IMR-90 (cell line): ENCODE results near the gene TM4SF20. TPM values are rescaled to one million over a fixed set of nuclear protein-coding genes. Genes with fewer than 3 reads are reported as not detected.

Experiments
- ATAC-seq: fragments of 200-7000 bp; cut with Tn5 transposase; 2 replicates; pipeline ENCODE4 v1.9.1; 2020; ENCODE audit warnings: low read depth, mild to moderate bottlenecking, moderate library complexity
- BruUV-seq: library from RNA; stranded (reverse); fragments of 400-500 nt; replicated peaks from 2 replicates; lab custom pipeline; 2021; lab: Mats Ljungman, UMichigan
- CTCF ChIA-PET: fragments of 300-600 bp; formaldehyde crosslinking; extraction: SDS; loops from one replicate; lab custom pipeline; 2021; ENCODE audit warnings: antibody characterized with exemption; lab: Yijun Ruan, JAX
- POLR2A ChIA-PET: fragments of 300-600 bp; sonication (Branson Sonifier 250); formaldehyde crosslinking; loops from one replicate; lab custom pipeline; 2022; ENCODE audit warnings: antibody characterized with exemption; ENCODE audit not compliant: unreplicated experiment; lab: Charles Lee
- DNase-seq: peaks from one replicate; pipeline ENCODE4 v3.0.0; 2013
- H2AFZ ChIP-seq: replicated peaks from 2 replicates; pipeline ENCODE3; 2013; ENCODE audit warnings: low read length, mild to moderate bottlenecking; ENCODE audit not compliant: poor library complexity
- H2AK5ac ChIP-seq: 2 replicates; pipeline ENCODE4 v1.6.1; 2013; ENCODE audit warnings: low read depth, low read length, inconsistent platforms
- H2AK9ac ChIP-seq: replicated peaks from 2 replicates; pipeline ENCODE3; 2013; ENCODE audit warnings: mild to moderate bottlenecking, low read depth, low read length, moderate library complexity; ENCODE audit not compliant: poor library complexity
- H2BK120ac ChIP-seq: 2 replicates; pipeline ENCODE4 v1.6.1; 2013; ENCODE audit warnings: low read depth, low read length, inconsistent platforms
- H2BK15ac ChIP-seq: 3 replicates; pipeline ENCODE4 v1.6.1; 2013; ENCODE audit warnings: low read depth, low read length, inconsistent platforms
- H2BK20ac ChIP-seq: 2 replicates; pipeline ENCODE4 v1.6.1; 2013; ENCODE audit warnings: low read depth, mild to moderate bottlenecking, inconsistent platforms, low read length, moderate library complexity
- H2BK5ac ChIP-seq: 2 replicates; pipeline ENCODE4 v1.6.1; 2013; ENCODE audit warnings: mild to moderate bottlenecking, low read depth, low read length, inconsistent platforms; ENCODE audit not compliant: poor library complexity, severe bottlenecking
- H3K14ac ChIP-seq: replicated peaks from 2 replicates; pipeline ENCODE4 v1.6.1; 2013; ENCODE audit warnings: low read depth, low read length, inconsistent platforms
- H3K18ac ChIP-seq: 2 replicates; pipeline ENCODE4 v1.6.1; 2013; ENCODE audit warnings: low read depth, low read length, control low read depth
- H3K23ac ChIP-seq: 2 replicates; pipeline ENCODE4 v1.6.1; 2013; ENCODE audit warnings: low read depth, low read length, inconsistent platforms
- H3K27ac ChIP-seq: 2 replicates; pipeline ENCODE4 v1.5.1; 2013; ENCODE audit warnings: mild to moderate bottlenecking, control low read depth, low read length; ENCODE audit not compliant: insufficient read depth
- H3K27me3 ChIP-seq: 2 replicates; pipeline ENCODE4 v1.6.1; 2013; ENCODE audit warnings: low read length; ENCODE audit not compliant: control insufficient read depth, insufficient read depth
- H3K36me3 ChIP-seq: 2 replicates; pipeline ENCODE4 v1.6.1; 2013; ENCODE audit warnings: low read length, mixed read lengths; ENCODE audit not compliant: control insufficient read depth, insufficient read depth
- H3K4ac ChIP-seq: 2 replicates; pipeline ENCODE4 v1.6.1; 2013; ENCODE audit warnings: low read depth, low read length, inconsistent platforms
- H3K4me1 ChIP-seq: 2 replicates; pipeline ENCODE4 v1.6.1; 2013; ENCODE audit warnings: low read length, mixed read lengths; ENCODE audit not compliant: control insufficient read depth, insufficient read depth
- H3K4me2 ChIP-seq: 2 replicates; pipeline ENCODE4 v1.6.1; 2013; ENCODE audit warnings: low read depth, mild to moderate bottlenecking, control low read depth, low read length, moderate library complexity
- H3K4me3 ChIP-seq: 2 replicates; pipeline ENCODE4 v1.5.1; 2013; ENCODE audit warnings: low read depth, mild to moderate bottlenecking, control low read depth, low read length, moderate library complexity; ENCODE audit not compliant: insufficient read depth
- H3K56ac ChIP-seq: 2 replicates; pipeline ENCODE4 v1.6.1; 2013; ENCODE audit warnings: low read length, inconsistent platforms; ENCODE audit not compliant: insufficient read depth; ENCODE audit errors: extremely low read depth
- H3K79me1 ChIP-seq, 2 experiments: 2 replicates each; pipeline ENCODE4 v1.6.1; 2013; ENCODE audit warnings: low read length in 2 of 2, inconsistent platforms in 1 of 2, low read depth in 1 of 2
- H3K9ac ChIP-seq: 2 replicates; pipeline ENCODE4 v1.6.1; 2013; ENCODE audit warnings: low read depth, low read length, control low read depth
- H3K9me1 ChIP-seq: 2 replicates; pipeline ENCODE4 v1.6.1; 2013; ENCODE audit warnings: low read length, inconsistent platforms; ENCODE audit not compliant: insufficient read depth
- H3K9me3 ChIP-seq: 2 replicates; pipeline ENCODE4 v1.6.1; 2013; ENCODE audit warnings: low read length; ENCODE audit not compliant: control insufficient read depth, insufficient read depth
- H4K20me1 ChIP-seq: 2 replicates; pipeline ENCODE4 v1.6.1; 2013; ENCODE audit warnings: low read length, inconsistent platforms; ENCODE audit not compliant: insufficient read depth
- H4K5ac ChIP-seq: 2 replicates; pipeline ENCODE4 v1.6.1; 2013; ENCODE audit warnings: mild to moderate bottlenecking, low read depth, low read length, control low read depth
- H4K8ac ChIP-seq, 2 experiments: 2 replicates each; pipeline ENCODE4 v1.6.1; 2013; ENCODE audit warnings: low read depth in 2 of 2, low read length in 2 of 2, control low read depth in 1 of 2, inconsistent platforms in 1 of 2
- H4K91ac ChIP-seq: 2 replicates; pipeline ENCODE4 v1.6.1; 2013; ENCODE audit warnings: low read depth, low read length, inconsistent platforms; ENCODE audit not compliant: insufficient read depth
- BHLHE40 ChIP-seq: fragments of 150-350 bp; IDR thresholded peaks from 2 replicates; pipeline ENCODE4 v1.6.1; 2016; ENCODE audit warnings: mild to moderate bottlenecking, low read depth, low read length
- CEBPB ChIP-seq: IDR thresholded peaks from 2 replicates; pipeline ENCODE4 v1.6.1; 2012; ENCODE audit warnings: low read depth, low read length, improper control_type of control experiment
- CHD1 ChIP-seq: IDR thresholded peaks from 2 replicates; pipeline ENCODE4 v1.6.1; 2012; ENCODE audit warnings: low read depth, low read length, improper control_type of control experiment
- FOS ChIP-seq: fragments of 150-350 bp; IDR thresholded peaks from 2 replicates; pipeline ENCODE4 v1.6.1; 2016; ENCODE audit warnings: low read depth, low read length
- MAFK ChIP-seq: IDR thresholded peaks from 2 replicates; pipeline ENCODE4 v1.6.1; 2012; ENCODE audit warnings: low read depth, low read length, improper control_type of control experiment
- MAZ ChIP-seq: IDR thresholded peaks from 2 replicates; pipeline ENCODE4 v1.6.1; 2012; ENCODE audit warnings: low read depth, mild to moderate bottlenecking, low read length, improper control_type of control experiment, moderate library complexity, borderline replicate concordance
- MXI1 ChIP-seq: IDR thresholded peaks from 2 replicates; pipeline ENCODE4 v1.6.1; 2012; ENCODE audit warnings: low read depth, mild to moderate bottlenecking, low read length, moderate library complexity, borderline replicate concordance
- POLR2A ChIP-seq: IDR thresholded peaks from 2 replicates; pipeline ENCODE4 v1.6.1; 2012; ENCODE audit warnings: mild to moderate bottlenecking, low read depth, low read length
- RAD21 ChIP-seq: IDR thresholded peaks from 2 replicates; pipeline ENCODE4 v1.6.1; 2012; ENCODE audit warnings: low read length, improper control_type of control experiment
- RCOR1 ChIP-seq: IDR thresholded peaks from 2 replicates; pipeline ENCODE4 v1.6.1; 2012; ENCODE audit warnings: mild to moderate bottlenecking, low read length, improper control_type of control experiment; ENCODE audit not compliant: insufficient replicate concordance
- RFX5 ChIP-seq: IDR thresholded peaks from 2 replicates; pipeline ENCODE4 v1.8.0; 2012; ENCODE audit warnings: low read depth, mild to moderate bottlenecking, low read length, moderate library complexity
- SMC3 ChIP-seq: fragments of 150-350 bp; IDR thresholded peaks from 2 replicates; pipeline ENCODE4 v1.6.1; 2016; ENCODE audit warnings: low read depth, mild to moderate bottlenecking, antibody characterized with exemption, low read length, moderate library complexity
- WGBS, 2 experiments: methylation state at CpG; one replicate each; pipeline versions ENCODE4 v1.1.5 to v1.1.7; 2013; ENCODE audit warnings: missing lambda C conversion rate in 2 of 2; ENCODE audit not compliant: insufficient read length in 1 of 2; ENCODE audit errors: extremely low coverage in 2 of 2; 5-methylcytosine and 5-hydroxymethylcytosine counted together
- dilution Hi-C: fragments of 300-500 bp; cut with HindIII; formaldehyde crosslinking; loops from one replicate; pipeline ENCODE4 v1.14.3; 2018; ENCODE audit warnings: low sequenced_read_pairs; ENCODE audit not compliant: unreplicated experiment
- in situ Hi-C: fragments of 300-500 bp; cut with MboI; formaldehyde crosslinking; loops from 3 replicates; pipeline ENCODE4 v1.14.3; 2019; ENCODE audit warnings: low sequenced_read_pairs, inconsistent platforms, mixed read lengths
- intact Hi-C: fragments of 100-400 bp; cut with micrococcal nuclease; formaldehyde crosslinking; loops from 2 replicates; pipeline ENCODE4 v1.10.0; 2022
- polyA plus RNA-seq, 3 experiments: library from polyadenylated mRNA; depleted of rRNA; stranded (reverse); fragments of >200 nt; gene quantifications; 2 replicates each; pipeline ENCODE4 v1.2.3, GENCODE V29; 2012; ENCODE audit warnings: low replicate concordance in 1 of 3
- total RNA-seq: library from RNA; depleted of rRNA; stranded (reverse); fragments of >200 nt; gene quantifications from 2 replicates; pipeline ENCODE4 v1.2.3, GENCODE V29; 2012
- TF ChIP-seq, protein P1 (sequence below): conservative IDR thresholded peaks from 2 replicates; pipeline ENCODE4 v1.5.1; 2012; ENCODE audit warnings: mild to moderate bottlenecking, low read depth, low read length, improper control_type of control experiment
- TF ChIP-seq, protein P2 (sequence below): fragments of 150-350 bp; IDR thresholded peaks from 2 replicates; pipeline ENCODE4 v1.6.1; 2017; ENCODE audit warnings: mild to moderate bottlenecking, antibody characterized with exemption, low read length, low read depth
- TF ChIP-seq, protein P3 (sequence below): fragments of 150-350 bp; IDR thresholded peaks from 2 replicates; pipeline ENCODE4 v1.6.1; 2016; ENCODE audit warnings: low read depth, mild to moderate bottlenecking, low read length, moderate library complexity, borderline replicate concordance

Gene TM4SF20
- total and polyA plus RNA-seq, 2 of the 4 experiments (the other 2 are of a cell fraction) = under 0.01 to 0.03 TPM

DNA sequence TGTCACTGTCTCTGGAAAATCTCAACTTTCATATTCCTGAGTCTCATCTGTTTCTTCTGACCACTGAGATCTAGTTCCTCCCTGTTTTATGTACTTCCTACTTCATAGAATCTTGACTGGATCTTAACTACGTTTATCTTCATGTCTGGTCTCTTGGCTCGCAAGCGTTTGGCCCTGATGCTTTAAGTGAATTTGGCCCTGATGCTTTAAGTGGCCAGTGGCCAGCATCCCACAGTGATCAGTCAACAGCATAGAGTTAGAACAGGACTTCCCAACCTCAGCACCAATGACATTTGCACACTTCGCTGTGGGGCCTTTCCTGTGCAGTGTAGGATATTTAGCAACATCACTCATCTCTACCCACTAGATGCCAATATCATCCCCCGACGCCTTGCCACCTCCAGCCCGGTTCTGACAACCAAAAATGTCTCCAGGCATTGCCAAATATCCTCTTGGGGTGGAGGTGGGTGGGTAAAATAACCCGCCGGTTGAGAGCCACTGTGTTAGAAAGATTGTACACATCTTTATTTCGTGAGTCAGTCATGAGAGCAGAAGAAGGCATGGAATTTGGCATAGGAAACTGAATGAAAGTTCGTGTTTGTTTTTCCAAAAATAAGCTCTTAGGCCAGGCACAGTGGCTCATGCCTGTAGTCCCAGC lies 12.2 kb downstream of the TM4SF20 start:
- POLR2A ChIA-PET = no interaction called here
- peak; percentile 84 for DNase-seq
- no TSS peak for BruUV-seq
- peak; percentile 51 for TF ChIP-seq CEBPB
- no peak for TF ChIP-seq BHLHE40
- TF ChIP-seq, protein P1, sequence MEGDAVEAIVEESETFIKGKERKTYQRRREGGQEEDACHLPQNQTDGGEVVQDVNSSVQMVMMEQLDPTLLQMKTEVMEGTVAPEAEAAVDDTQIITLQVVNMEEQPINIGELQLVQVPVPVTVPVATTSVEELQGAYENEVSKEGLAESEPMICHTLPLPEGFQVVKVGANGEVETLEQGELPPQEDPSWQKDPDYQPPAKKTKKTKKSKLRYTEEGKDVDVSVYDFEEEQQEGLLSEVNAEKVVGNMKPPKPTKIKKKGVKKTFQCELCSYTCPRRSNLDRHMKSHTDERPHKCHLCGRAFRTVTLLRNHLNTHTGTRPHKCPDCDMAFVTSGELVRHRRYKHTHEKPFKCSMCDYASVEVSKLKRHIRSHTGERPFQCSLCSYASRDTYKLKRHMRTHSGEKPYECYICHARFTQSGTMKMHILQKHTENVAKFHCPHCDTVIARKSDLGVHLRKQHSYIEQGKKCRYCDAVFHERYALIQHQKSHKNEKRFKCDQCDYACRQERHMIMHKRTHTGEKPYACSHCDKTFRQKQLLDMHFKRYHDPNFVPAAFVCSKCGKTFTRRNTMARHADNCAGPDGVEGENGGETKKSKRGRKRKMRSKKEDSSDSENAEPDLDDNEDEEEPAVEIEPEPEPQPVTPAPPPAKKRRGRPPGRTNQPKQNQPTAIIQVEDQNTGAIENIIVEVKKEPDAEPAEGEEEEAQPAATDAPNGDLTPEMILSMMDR = no peak
- no peak for TF ChIP-seq SMC3
- TF ChIP-seq MAZ = no peak
- no peak for TF ChIP-seq RFX5
- no peak for TF ChIP-seq RAD21
- TF ChIP-seq, protein P2, sequence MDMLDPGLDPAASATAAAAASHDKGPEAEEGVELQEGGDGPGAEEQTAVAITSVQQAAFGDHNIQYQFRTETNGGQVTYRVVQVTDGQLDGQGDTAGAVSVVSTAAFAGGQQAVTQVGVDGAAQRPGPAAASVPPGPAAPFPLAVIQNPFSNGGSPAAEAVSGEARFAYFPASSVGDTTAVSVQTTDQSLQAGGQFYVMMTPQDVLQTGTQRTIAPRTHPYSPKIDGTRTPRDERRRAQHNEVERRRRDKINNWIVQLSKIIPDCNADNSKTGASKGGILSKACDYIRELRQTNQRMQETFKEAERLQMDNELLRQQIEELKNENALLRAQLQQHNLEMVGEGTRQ = no peak
- TF ChIP-seq MAFK = no peak
- no peak for TF ChIP-seq MXI1
- TF ChIP-seq, protein P3, sequence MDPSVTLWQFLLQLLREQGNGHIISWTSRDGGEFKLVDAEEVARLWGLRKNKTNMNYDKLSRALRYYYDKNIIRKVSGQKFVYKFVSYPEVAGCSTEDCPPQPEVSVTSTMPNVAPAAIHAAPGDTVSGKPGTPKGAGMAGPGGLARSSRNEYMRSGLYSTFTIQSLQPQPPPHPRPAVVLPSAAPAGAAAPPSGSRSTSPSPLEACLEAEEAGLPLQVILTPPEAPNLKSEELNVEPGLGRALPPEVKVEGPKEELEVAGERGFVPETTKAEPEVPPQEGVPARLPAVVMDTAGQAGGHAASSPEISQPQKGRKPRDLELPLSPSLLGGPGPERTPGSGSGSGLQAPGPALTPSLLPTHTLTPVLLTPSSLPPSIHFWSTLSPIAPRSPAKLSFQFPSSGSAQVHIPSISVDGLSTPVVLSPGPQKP = no peak
- TF ChIP-seq RCOR1 = peak; percentile 8
- TF ChIP-seq CHD1 = no peak
- TF ChIP-seq FOS = no peak
- TF ChIP-seq POLR2A = no peak

More for the DNA sequence above, 12.2 kb downstream of the TM4SF20 start:
- intact Hi-C loops = no loop called here
- peak overlapping the region; percentile 12; the same call in 1 of the 3 replicates for H2BK15ac ChIP-seq
- peak overlapping the region; percentile 99 for H2BK5ac ChIP-seq
- peaks cover 8% of the 10 kb centered on the region for H3K9me1 ChIP-seq
- H3K23ac ChIP-seq = 0 out of 2 replicates have a peak overlapping the region, but pooled peaks have one; percentile 28
- peak overlapping the region; percentile 44 to 51; a peak in 3 of 4 replicates for H4K8ac ChIP-seq
- H4K5ac ChIP-seq = peak overlapping the region; percentile 5; the same call in 1 of the 2 replicates
- H3K9me3 ChIP-seq = no peaks in the 10 kb centered on the region
- no peaks in the 10 kb centered on the region for H4K20me1 ChIP-seq
- H3K56ac ChIP-seq = no peak overlapping the region
- WGBS, 2 experiments = 54% methylated on average over 6 of the region's 11 CpGs; no CpG with 5 or more reads in 1 of the 2 experiments
- H2AK5ac ChIP-seq = peak overlapping the region; percentile 48; the same call in 1 of the 2 replicates
- H3K27me3 ChIP-seq = no peaks in the 10 kb centered on the region
- H2AK9ac ChIP-seq = peak overlapping the region; percentile 66
- peak overlapping the region; percentile 93 for H3K4ac ChIP-seq
- H3K9ac ChIP-seq = no peak overlapping the region
- peaks cover 14% of the 10 kb centered on the region for H3K4me1 ChIP-seq
- dilution Hi-C loops = no loop called here
- H3K27ac ChIP-seq = peak overlapping the region; percentile 48; the same call in 1 of the 2 replicates
- peak; percentile 76 for ATAC-seq
- peak overlapping the region; percentile 7 for H3K4me2 ChIP-seq
- H4K91ac ChIP-seq = peak overlapping the region; percentile 85
- peak overlapping the region; percentile 94 for H2BK120ac ChIP-seq
- H3K18ac ChIP-seq = peak overlapping the region; percentile 29
- H3K14ac ChIP-seq = peak overlapping the region; percentile 10; the same call in 1 of the 2 replicates
- no peaks in the 10 kb centered on the region for H3K36me3 ChIP-seq
- H2BK20ac ChIP-seq = peak overlapping the region; percentile 67
- in situ Hi-C loops = no loop called here
- H3K4me3 ChIP-seq = no peak overlapping the region
- peak overlapping the region; percentile 69 for H2AFZ ChIP-seq
- H3K79me1 ChIP-seq = no peaks in the 10 kb centered on the region
- CTCF ChIA-PET = no interaction called here
